Heart right ventricle (tissue), 16 donors: ENCODE measurements around the gene ARHGAP22. TPM values are rescaled to one million over a fixed set of nuclear protein-coding genes. Genes with fewer than 3 reads are reported as not detected.

Experiments used
- ATAC-seq, 8 donors: fragments of 200-7000 bp; cut with Tn5 transposase; one replicate each; pipeline ENCODE4 v1.9.1; 2020; ENCODE audit warnings: mild to moderate bottlenecking in 8 of 8, moderate library complexity in 8 of 8, moderate number of reproducible peaks in 1 of 8
- DNase-seq, 2 donors: peaks; one replicate each; pipeline ENCODE4 v3.0.0-alpha.2; 2020
- H3K27ac ChIP-seq, 10 donors: fragments of 200-600 bp; sonication (generic) in 2 of 10; one replicate each; pipeline versions ENCODE4 v1.5.0 to v1.8.0; 2020 to 2022; ENCODE audit warnings: mild to moderate bottlenecking in 3 of 10
- H3K27me3 ChIP-seq, 7 donors: fragments of 200-600 bp; one replicate each; pipeline ENCODE4 v1.8.0; 2021 to 2022; ENCODE audit warnings: mild to moderate bottlenecking in 2 of 7
- H3K36me3 ChIP-seq, 9 donors: fragments of 200-600 bp; sonication (generic) in 1 of 9; one replicate each; pipeline versions ENCODE4 v1.5.0 to v1.8.0; 2020 to 2022; ENCODE audit warnings: mild to moderate bottlenecking in 2 of 9
- H3K4me1 ChIP-seq, 9 donors: fragments of 200-600 bp; sonication (generic) in 1 of 9; one replicate each; pipeline versions ENCODE4 v1.5.0 to v1.8.0; 2020 to 2022; ENCODE audit warnings: mild to moderate bottlenecking in 4 of 9
- H3K4me3 ChIP-seq, 10 donors: fragments of 200-600 bp; sonication (generic) in 2 of 10; one replicate each; pipeline versions ENCODE4 v1.5.0 to v1.8.0; 2020 to 2022; ENCODE audit warnings: mild to moderate bottlenecking in 7 of 10, moderate library complexity in 2 of 10
- H3K9me3 ChIP-seq, 11 donors: fragments of 200-600 bp in 10 of 11; sonication (generic) in 2 of 11; one replicate each; pipeline versions ENCODE4 v1.5.0 to v1.8.0; 2013 to 2022; ENCODE audit warnings: mild to moderate bottlenecking in 2 of 11, control low read depth in 1 of 11, moderate library complexity in 1 of 11
- CTCF ChIP-seq, 9 donors: fragments of 200-600 bp; sonication (generic) in 2 of 9; IDR thresholded peaks; one replicate each; pipeline versions ENCODE4 v1.5.0 to v1.8.0; 2021 to 2022; ENCODE audit warnings: antibody characterized with exemption in 9 of 9, mild to moderate bottlenecking in 5 of 9, moderate library complexity in 1 of 9
- WGBS, 2 donors: extraction: QIAGEN DNeasy Blood & Tissue Kit; methylation state at CpG; one replicate each; pipeline ENCODE4 v1.1.7; 2013; ENCODE audit warnings: inconsistent platforms in 1 of 2; 5-methylcytosine and 5-hydroxymethylcytosine counted together
- intact Hi-C, 10 donors: fragments of 100-400 bp; cut with DNase I; formaldehyde crosslinking; loops; one replicate each; pipeline versions ENCODE4 v1.11.1 to v1.14.2; 2022
- polyA plus RNA-seq, 2 donors: library from polyadenylated mRNA; stranded (reverse); fragments of 200-250 nt; gene quantifications; one replicate each; pipeline ENCODE4 v1.2.3, GENCODE V29; 2013
- total RNA-seq, 10 donors: library from RNA; stranded (reverse); fragmentation: NEBNext Ultra II Directional in 3 of 10; extraction: Animal tissue kit (Norgen Biotek cat#: 25700) in 3 of 10; gene quantifications; one replicate each; pipeline versions ENCODE4 v1.2.1 to v1.2.4, GENCODE V29; 2021 to 2023
- donor health status: Arrhythmogenic right ventricular cardiomyopathy.
- donor health status: ischemic (EF 13 %, LVEDD 7.1; RV severe dilation, severe dysfunction).
- donor health status: healthy with polysubstance abuse.
- donor health status: DM: no; HTN: yes; CAD: no.
- donor health status: DM: no; HTN: no; CAD: no.
- donor health status: ischemic (EF 25% LVEDD 6.9; RV normal size, moderate dysfunction).
- donor health status: ischemic (EF 25% LVEDD 5.7; RV mildly dilated, moderate dysfunction).
- donor health status: healthy.
- donor health status: DM: yes; HTN: yes; CAD: no.
- donor health status: Ischemic cardiomyopathy.
- donor health status: ischemic (EF 35%, LVEDD 5.7; RV mildly dilated, moderate dysfunction).
- donor health status: nonischemic (EF 11% LVEDD 7.7; RV severe dilation, severe dysfunction).
- donor health status: DM: yes; HTN: yes; CAD: no.
- donor health status: PGD.
- donor health status: ischemic (EF 29% LVEDD 5.4; RV normal size, mild dysfunction).
- donor health status: nonischemic (EF 23%, LVEDD 6.1; RV moderate dilation, normal function).

Gene ARHGAP22
- total and polyA plus RNA-seq, 12 donors: 1.5 to 9.3 (median 2.8) TPM

- no peaks in the 10 kb centered on the region for H3K9me3 ChIP-seq
- DNase-seq: no peak
- H3K27me3 ChIP-seq: no peaks in the 10 kb centered on the region
- ATAC-seq: no peak
- no peak overlapping the region for H3K4me3 ChIP-seq
- no peak for TF ChIP-seq CTCF (IDR thresholded peaks at IDR 0.05)
- 83 to 95% methylated on average over 4 of the region's 4 CpGs for WGBS, 2 donors
- H3K36me3 ChIP-seq: no peaks in the 10 kb centered on the region
- H3K4me1 ChIP-seq: peaks cover 0 to 21% (median 0%) of the 10 kb centered on the region in 9 donors
- intact Hi-C loops: loop anchor here in 3 of 10 donors (10.0 kb wide), 2 partner anchors 56 to 126 kb away; no protein-coding TSS in a partner anchor
- no peak overlapping the region for H3K27ac ChIP-seq
Observed at GRCh38 chr10:48500771-48501170, 104.1 kb downstream of the ARHGAP22 start.

GRCh38 chr10:48498940-48499510 lies 105.8 kb downstream of the ARHGAP22 start:
- Histone ChIP-seq H3K4me1 (peaks cover 0 to 16% (median 0%) of the 10 kb centered on the region in 9 donors), H3K9me3 (no peaks in the 10 kb centered on the region), H3K27me3 (no peaks in the 10 kb centered on the region), H3K36me3 (no peaks in the 10 kb centered on the region), H3K4me3 (no peak overlapping the region), H3K27ac (no peak overlapping the region)
- TF ChIP-seq CTCF (IDR thresholded peaks at IDR 0.05): no peak
- intact Hi-C loops: no loop called here
- ATAC-seq: no peak
- whole genome bisulfite sequencing, 2 donors: 92 to 96% methylated on average over 11 of the region's 11 CpGs
- no peak for DNase-seq

GRCh38 chr10:48497780-48498770 lies 106.8 kb downstream of the ARHGAP22 start:
- 92 to 96% methylated on average over 17 of the region's 17 CpGs for WGBS, 2 donors
- TF ChIP-seq CTCF (IDR thresholded peaks at IDR 0.05): no peak
- H3K27ac ChIP-seq: no peak overlapping the region
- no peaks in the 10 kb centered on the region for H3K36me3 ChIP-seq
- no peaks in the 10 kb centered on the region for H3K9me3 ChIP-seq
- H3K4me1 ChIP-seq: peaks cover 0 to 23% (median 3%) of the 10 kb centered on the region in 9 donors
- intact Hi-C loops: no loop called here
- H3K27me3 ChIP-seq: no peaks in the 10 kb centered on the region
- DNase-seq (no peak), ATAC-seq (peak in 1 of 8 donors; percentile 34)
- no peak overlapping the region for H3K4me3 ChIP-seq

GRCh38 chr10:48496831-48497779 lies 107.8 kb downstream of the ARHGAP22 start:
- ATAC-seq (peak; percentile 52 to 84 (median 66)), DNase-seq (no peak)
- Histone ChIP-seq H3K27ac (no peak overlapping the region), H3K4me1 (peaks cover 0 to 17% (median 3%) of the 10 kb centered on the region in 9 donors), H3K9me3 (no peaks in the 10 kb centered on the region), H3K4me3 (no peak overlapping the region), H3K27me3 (no peaks in the 10 kb centered on the region), H3K36me3 (no peaks in the 10 kb centered on the region)
- intact Hi-C loops: no loop called here
- WGBS, 2 donors: 59 to 68% methylated on average over 12 of the region's 12 CpGs
- no peak for TF ChIP-seq CTCF (IDR thresholded peaks at IDR 0.05)
